ENCODE results near the gene LCT.

Gene LCT

GRCh38 chr2:135821190-135821589 lies 15.8 kb downstream of the LCT start:
- TF ChIP-seq, protein P1, sequence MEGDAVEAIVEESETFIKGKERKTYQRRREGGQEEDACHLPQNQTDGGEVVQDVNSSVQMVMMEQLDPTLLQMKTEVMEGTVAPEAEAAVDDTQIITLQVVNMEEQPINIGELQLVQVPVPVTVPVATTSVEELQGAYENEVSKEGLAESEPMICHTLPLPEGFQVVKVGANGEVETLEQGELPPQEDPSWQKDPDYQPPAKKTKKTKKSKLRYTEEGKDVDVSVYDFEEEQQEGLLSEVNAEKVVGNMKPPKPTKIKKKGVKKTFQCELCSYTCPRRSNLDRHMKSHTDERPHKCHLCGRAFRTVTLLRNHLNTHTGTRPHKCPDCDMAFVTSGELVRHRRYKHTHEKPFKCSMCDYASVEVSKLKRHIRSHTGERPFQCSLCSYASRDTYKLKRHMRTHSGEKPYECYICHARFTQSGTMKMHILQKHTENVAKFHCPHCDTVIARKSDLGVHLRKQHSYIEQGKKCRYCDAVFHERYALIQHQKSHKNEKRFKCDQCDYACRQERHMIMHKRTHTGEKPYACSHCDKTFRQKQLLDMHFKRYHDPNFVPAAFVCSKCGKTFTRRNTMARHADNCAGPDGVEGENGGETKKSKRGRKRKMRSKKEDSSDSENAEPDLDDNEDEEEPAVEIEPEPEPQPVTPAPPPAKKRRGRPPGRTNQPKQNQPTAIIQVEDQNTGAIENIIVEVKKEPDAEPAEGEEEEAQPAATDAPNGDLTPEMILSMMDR (IDR thresholded peaks at IDR 0.05; ENCODE audit: insufficient read depth, low read length, poor library complexity, severe bottlenecking): no peak
- H3K4me3 ChIP-seq (replicated peaks; ENCODE audit: low read depth, low read length): no peak overlapping the region; the same call in 1 of the 2 replicates
- no peaks in the 10 kb centered on the region for H3K27me3 ChIP-seq (replicated peaks; ENCODE audit: control insufficient read depth, insufficient read depth, low read length)
- H3K36me3 ChIP-seq (ENCODE audit: control insufficient read depth, insufficient read depth, low read length): no peaks in the 10 kb centered on the region
- no peak for DNase-seq (ENCODE audit: extremely low read depth, insufficient read length)

GRCh38 chr2:135820003-135820618 lies 16.9 kb downstream of the LCT start:
- Histone ChIP-seq H3K36me3 (ENCODE audit: control insufficient read depth, insufficient read depth, low read length) (no peaks in the 10 kb centered on the region), H3K4me3 (replicated peaks; ENCODE audit: low read depth, low read length) (peak overlapping the region; percentile 49), H3K27me3 (replicated peaks; ENCODE audit: control insufficient read depth, insufficient read depth, low read length) (no peaks in the 10 kb centered on the region)
- TF ChIP-seq, protein P1 (IDR thresholded peaks at IDR 0.05; ENCODE audit: insufficient read depth, low read length, poor library complexity, severe bottlenecking): no peak
- DNase-seq (ENCODE audit: extremely low read depth, insufficient read length): peak; percentile 64

DNA sequence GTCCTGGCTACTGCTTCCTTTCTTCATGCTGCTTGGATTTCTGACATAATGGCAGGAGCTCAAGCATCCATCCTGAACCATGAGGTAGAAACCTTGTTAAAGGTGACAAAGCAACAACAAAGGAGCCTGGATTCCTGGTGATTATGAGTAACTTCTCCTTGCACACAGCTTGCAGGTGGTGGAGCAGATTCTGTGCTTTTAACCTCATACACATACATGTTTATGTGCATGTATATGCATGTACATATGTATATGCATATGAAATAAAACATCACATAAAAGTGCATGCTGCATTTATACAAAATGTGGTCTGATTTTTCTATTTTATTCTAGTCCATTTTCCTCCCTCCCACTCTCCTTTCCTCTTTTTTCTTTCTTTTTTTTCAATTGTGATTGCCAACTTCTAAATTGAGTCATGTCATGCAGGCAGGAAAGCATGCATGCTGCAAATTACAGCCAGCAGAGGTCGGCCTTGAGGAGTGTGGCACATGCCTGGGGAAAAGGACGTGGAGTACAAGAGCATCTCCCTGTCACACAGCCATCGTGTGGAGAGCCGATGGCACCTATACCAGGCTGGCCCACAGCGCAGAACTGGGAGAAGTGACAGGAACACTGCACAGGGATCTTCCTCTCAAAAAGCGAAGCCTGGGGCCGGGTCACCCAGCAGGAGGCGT lies 17.9 kb downstream of the LCT start:
- DNase-seq (ENCODE audit: extremely low read depth, insufficient read length): peak; percentile 24
- Histone ChIP-seq H3K27me3 (replicated peaks; ENCODE audit: control insufficient read depth, insufficient read depth, low read length) (no peaks in the 10 kb centered on the region), H3K36me3 (ENCODE audit: control insufficient read depth, insufficient read depth, low read length) (no peaks in the 10 kb centered on the region), H3K4me3 (replicated peaks; ENCODE audit: low read depth, low read length) (no peak overlapping the region)
- TF ChIP-seq, protein P1 (IDR thresholded peaks at IDR 0.05; ENCODE audit: insufficient read depth, low read length, poor library complexity, severe bottlenecking): peak; percentile 51

DNA sequence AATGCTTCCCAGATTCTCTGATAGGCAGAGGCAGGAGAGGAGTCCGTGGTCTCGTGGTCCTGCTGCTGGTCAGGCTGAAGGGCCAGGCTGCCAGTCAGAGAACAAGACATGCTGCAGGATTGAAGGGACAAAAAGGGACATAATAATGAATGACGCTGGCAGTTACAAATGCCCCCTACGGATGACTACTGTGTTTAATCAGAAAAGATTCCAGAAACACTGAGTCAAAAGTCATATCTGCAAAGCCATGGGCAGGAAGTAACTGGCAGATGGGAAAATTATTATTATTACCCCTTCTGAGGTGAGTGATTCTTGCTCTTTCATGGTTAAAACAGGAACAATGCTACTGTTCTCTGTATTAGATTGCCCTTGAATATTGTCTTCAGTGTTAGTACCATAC lies 19.0 kb downstream of the LCT start:
- DNase-seq (ENCODE audit: extremely low read depth, insufficient read length): no peak
- TF ChIP-seq, protein P1 (IDR thresholded peaks at IDR 0.05; ENCODE audit: insufficient read depth, low read length, poor library complexity, severe bottlenecking): no peak
- no peaks in the 10 kb centered on the region for H3K27me3 ChIP-seq (replicated peaks; ENCODE audit: control insufficient read depth, insufficient read depth, low read length)
- no peak overlapping the region for H3K4me3 ChIP-seq (replicated peaks; ENCODE audit: low read depth, low read length)
- no peaks in the 10 kb centered on the region for H3K36me3 ChIP-seq (ENCODE audit: control insufficient read depth, insufficient read depth, low read length)

GRCh38 chr2:135817466-135817865 lies 19.5 kb downstream of the LCT start:
- no peak for DNase-seq (ENCODE audit: extremely low read depth, insufficient read length)
- TF ChIP-seq, protein P1 (IDR thresholded peaks at IDR 0.05; ENCODE audit: insufficient read depth, low read length, poor library complexity, severe bottlenecking): no peak
- Histone ChIP-seq H3K27me3 (replicated peaks; ENCODE audit: control insufficient read depth, insufficient read depth, low read length) (no peaks in the 10 kb centered on the region), H3K4me3 (replicated peaks; ENCODE audit: low read depth, low read length) (no peak overlapping the region), H3K36me3 (ENCODE audit: control insufficient read depth, insufficient read depth, low read length) (no peaks in the 10 kb centered on the region)

Measured in GM06990 (cell line).